HG03066 (cell line): ENCODE data around the gene CATSPERE.

Experiments used
- ATAC-seq: cut with Tn5 transposase; IDR thresholded peaks from one replicate; pipeline ENCODE4 v1.9.1; 2021; ENCODE audit warnings: low read depth; ENCODE audit not compliant: unreplicated experiment

The CATSPERE gene

GRCh38 chr1:244614879-244615278 lies 153.8 kb downstream of the CATSPERE start:
- ATAC-seq = no peak

GRCh38 chr1:244615301-244615700 lies 154.2 kb downstream of the CATSPERE start:
- no peak for ATAC-seq

- no peak for ATAC-seq
Observed at GRCh38 chr1:244626709-244627108, 165.6 kb downstream of the CATSPERE start.

DNA sequence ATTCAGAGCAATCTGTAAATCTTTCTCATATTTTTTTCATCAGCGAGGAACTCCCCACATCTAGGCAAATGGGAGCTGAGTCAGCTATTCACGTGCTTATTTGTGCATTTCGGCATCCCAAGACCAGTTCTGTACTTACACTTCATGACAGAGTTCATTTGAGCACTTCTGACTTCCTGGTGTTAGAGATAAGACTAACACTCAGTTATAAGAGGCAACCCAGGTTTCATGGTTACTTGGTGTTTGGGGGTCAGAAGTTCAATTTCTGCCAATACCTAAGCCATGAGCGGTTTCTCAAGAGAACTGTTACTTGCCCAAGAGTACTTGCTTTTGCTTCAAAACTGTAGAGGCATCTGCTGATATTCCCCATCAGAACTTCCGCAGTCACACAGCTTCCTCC lies 167.7 kb downstream of the CATSPERE start:
- no peak for ATAC-seq

DNA sequence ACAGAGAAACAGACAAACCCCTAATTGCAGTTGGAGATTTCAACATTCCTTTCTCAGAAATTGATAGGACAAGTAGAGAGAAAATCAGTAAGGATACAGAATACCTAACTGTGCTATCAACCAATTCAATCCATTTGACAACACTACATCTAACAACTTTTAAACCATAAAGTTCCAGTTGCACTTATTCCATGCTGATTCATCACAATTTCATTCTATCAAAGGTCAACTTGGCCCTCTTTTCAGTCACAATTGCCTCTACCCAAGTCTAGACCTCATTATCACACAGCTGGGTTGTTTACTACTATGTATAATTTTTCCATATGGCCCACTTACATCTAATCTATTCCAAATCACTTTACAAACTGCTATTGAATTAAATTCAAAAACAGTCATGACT lies 172.1 kb downstream of the CATSPERE start:
- ATAC-seq = no peak

GRCh38 chr1:244634546-244634945 lies 173.5 kb downstream of the CATSPERE start:
- no peak for ATAC-seq

DNA sequence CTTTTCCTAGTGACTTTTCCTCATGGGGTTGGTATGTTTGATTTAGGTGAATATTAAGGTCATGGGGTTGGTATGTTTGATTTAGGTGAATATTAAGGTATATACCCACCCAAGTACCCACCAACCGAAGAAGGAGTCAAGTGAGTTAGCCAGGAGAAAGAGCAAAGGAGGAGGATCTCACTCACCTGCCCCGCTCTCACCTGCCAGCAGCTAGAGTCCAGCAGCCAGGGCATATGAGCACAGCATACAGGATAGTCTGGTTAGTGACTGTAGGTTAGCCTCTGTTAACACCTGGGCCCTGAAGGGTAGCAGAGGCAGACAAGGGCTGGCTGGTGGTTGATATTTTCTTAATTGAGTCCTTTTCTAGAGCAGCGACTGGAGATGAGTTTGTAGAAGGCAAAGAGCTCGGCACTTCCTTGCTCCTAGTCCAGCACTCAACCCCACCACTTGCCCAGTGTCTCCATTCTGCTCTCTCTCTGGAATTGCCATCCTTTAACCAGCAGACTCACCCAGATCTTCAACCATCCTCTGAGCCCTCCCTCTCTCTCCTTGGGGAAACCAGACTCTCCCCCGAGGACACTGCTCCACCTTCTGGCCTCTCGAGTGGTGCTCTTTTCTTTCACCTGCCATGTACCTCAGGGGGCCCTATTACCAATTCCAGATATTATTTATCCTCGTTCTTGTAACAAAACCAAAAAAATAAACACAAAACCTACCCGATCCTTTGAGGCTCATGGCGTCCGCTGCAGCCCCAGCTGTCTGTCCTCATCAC lies 175.6 kb downstream of the CATSPERE start:
- ATAC-seq = no peak

DNA sequence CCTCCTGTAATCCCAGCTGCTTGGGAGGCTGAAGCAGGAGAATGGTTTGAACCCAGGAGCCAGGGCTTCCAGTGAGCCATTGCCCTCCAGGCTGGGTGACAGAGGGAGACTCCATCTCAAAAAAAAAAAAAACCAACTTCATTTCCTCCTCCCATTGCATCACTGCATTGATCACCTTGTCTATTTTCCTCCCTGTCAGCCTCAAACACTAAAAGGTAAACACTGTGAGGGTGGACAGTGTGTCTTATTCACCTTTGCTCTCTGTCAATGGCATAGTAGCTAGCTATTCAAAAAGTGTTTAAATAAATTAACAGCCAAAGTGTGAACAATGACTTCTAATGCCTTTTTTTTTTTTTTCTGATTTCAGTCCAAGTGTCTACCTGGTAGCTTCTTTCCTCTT lies 178.5 kb downstream of the CATSPERE start:
- no peak for ATAC-seq

DNA sequence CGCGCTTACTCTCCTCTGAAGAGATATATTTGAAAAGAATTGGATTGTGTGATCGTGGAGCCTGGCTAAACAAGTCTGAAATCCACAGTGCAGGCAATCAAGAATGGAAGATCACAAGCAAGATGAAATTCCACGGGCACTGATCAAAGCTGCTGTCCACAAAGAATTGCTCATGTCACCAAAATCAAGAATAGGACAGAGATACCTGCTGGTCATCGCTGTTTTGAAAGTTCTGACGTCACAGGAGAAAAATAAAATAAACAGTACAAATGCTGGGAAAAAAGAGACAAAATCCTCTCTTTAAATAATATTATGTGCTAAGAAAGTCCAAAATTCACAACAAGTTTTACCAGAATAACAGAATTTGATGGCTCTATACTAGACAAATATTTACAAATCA lies 179.8 kb downstream of the CATSPERE start:
- no peak for ATAC-seq

GRCh38 chr1:244642526-244642925 lies 181.5 kb downstream of the CATSPERE start:
- ATAC-seq = no peak

DNA sequence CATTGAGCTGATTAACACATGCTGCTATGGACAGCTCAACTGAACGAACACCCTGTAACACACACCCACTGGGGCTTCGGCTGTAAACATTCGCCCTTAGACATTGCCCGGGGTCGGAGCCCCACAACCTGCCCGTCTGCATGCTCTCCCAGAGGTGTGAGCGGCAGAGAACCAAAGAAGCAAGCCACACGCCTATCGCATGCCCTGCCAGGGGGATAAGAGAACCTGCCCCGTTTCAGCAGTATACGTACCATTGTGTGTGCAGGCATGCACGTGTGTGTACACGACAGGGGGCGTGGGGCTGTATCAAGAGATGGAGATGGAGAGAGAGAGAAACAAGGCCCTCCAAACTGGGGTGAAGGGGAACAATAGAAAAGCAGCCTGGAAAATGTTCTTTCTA lies 181.9 kb downstream of the CATSPERE start:
- ATAC-seq = no peak

GRCh38 chr1:244645414-244645813 lies 184.3 kb downstream of the CATSPERE start:
- ATAC-seq = no peak

GRCh38 chr1:244645890-244646289 lies 184.8 kb downstream of the CATSPERE start:
- no peak for ATAC-seq

- no peak for ATAC-seq
Observed at GRCh38 chr1:244647819-244648218, 186.7 kb downstream of the CATSPERE start.

DNA sequence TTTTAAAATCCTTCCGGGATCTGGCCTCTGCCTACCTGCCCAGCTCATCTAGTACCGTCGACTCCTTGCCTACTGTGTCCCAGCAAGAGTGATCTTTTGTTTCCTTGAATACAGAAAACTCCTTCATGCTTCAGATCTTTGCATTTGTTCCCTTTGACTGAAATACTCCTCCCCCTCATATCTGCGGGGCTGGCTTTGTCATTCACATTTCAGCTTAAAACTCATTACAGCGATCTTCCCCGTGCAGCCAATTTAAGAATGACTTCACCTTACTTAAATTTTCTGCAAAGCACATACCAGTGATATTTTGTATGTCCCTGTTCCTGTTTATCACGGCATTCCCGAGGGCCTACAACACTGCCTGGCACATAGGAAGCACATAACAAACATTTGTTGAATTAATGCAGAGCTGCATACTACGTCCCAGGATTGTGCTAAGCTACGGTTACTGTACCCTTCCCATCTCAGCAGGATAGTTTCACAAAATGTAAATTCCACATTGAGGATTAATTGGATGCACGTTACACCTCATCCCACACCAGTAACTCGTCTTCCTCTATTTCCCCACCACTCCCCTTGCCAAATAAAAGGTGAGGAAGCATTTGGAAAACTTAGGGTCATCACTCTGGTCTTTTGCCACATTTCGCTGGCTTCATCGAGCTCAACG lies 191.0 kb downstream of the CATSPERE start:
- ATAC-seq = no peak

- peak; percentile 95 for ATAC-seq
Observed at GRCh38 chr1:244652623-244653438, 191.8 kb downstream of the CATSPERE start, which contains the start of gene DESI2. DESI2 (plus strand) TSS chr1:244653126; CDS start chr1:244653314, 188 bp downstream.

DNA sequence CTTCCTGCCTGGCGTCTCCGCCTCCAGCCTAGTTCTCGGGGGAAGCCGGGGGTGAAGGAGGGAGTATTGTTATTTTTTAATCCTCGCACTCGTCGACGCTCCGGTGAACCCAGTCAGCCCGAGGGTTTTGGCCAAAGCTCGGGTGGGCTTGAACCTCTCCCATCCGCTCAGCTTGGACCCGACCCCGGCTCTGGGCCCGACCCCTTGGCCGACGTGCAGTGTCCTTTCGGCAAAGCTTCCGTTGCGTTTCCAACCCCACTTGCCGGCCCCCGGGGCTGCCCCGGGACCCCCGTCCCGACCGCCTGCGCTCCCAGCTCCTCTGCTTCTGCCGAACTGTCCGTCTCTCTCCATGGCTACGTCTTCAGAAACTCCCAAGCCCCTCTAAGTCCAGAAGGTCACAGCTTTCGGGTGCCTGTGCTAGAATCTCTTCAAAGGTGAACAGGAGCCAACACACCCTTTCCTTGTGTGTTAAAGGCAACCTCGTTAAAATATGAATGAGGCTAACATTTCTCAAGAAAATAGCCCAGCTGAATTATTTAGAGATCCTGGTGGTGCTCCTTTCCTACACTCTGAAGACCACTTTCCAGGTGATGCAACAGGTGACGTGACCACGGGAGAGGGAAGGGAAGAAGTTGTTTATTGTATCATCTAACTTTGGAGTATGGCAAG lies 192.5 kb downstream of the CATSPERE start:
- no peak for ATAC-seq

GRCh38 chr1:244654108-244655038 lies 193.3 kb downstream of the CATSPERE start:
- ATAC-seq = no peak

DNA sequence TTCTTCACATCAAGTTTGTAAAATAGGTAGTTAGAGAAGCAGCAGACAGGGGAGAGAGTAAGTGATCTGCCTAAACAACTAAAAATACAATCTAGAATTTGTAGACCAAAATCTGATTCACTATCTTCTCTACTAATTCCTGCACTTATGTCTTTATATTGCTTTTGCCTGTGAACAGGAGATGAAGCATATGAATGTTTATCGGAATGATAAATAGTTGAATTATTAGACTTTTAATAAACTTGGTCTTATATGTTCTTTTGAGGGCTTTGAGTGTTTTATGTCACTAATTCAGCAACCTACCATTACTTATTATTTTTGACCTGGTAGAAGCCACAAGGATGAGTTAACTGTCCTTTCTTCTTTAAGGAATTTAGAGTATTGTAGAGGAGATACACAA lies 194.1 kb downstream of the CATSPERE start:
- ATAC-seq = no peak

- no peak for ATAC-seq
Observed at GRCh38 chr1:244657421-244657820, 196.3 kb downstream of the CATSPERE start.
